NCI-H345 (cell line): ENCODE measurements around the gene LILRA5.
"Not testable (repeated sequence)": the region's sequence is repeated elsewhere in the genome, so short reads cannot be mapped to it uniquely, and the experiment has no call there.

ENCODE experiments used
- DNase-seq: peaks from one replicate; lab custom pipeline; 2025; lab: John Stamatoyannopoulos, UW

Gene LILRA5

GRCh38 chr19:54273821-54274220, 39.1 kb downstream of the LILRA5 start:
- no peak for DNase-seq

- not testable (repeated sequence) for DNase-seq
These were observed 40.8 kb downstream of the LILRA5 start for GRCh38 chr19:54272181-54272580.

- not testable (repeated sequence) for DNase-seq
These were observed 41.4 kb downstream of the LILRA5 start for GRCh38 chr19:54271587-54271986.

GRCh38 chr19:54271106-54271505, 41.9 kb downstream of the LILRA5 start:
- DNase-seq = no peak

DNA sequence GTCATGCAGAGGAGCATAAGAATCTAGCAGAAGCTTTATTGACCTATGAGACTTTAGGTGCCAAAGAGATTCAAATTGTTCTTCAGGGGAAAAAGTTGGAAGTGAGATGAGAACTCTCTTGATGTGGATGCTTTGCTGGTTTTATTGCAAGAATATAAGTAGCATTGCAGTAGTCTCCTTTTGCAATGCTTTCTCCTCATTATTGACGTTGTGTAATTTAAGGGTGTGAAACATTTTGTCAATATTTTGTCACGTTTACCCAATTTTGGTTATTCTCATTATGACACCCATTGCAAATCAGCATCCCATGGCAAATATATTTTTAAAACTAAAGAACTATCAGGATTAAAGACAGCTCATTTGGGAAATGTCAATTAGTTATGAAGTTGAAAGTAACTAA, 44.0 kb downstream of the LILRA5 start:
- no peak for DNase-seq

DNA sequence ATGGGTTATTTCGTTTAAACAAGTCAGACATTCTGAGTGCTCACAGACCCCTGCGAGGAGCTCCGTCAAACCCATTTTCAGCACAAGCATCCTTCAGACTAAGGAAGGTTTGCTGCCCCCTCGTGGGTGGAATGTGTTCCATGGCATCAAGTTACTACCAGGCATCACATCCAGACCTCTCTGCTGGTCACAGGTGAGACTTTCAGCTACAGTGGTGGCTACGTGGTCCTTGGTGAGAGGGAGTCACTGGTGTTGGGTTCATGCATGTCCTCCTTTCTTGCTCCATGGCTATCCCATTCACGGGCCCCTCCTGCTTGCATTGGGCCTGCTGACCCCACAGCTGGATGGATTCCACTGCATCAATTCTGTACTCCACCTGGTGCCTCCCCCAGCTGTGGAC, 46.8 kb downstream of the LILRA5 start:
- peak; percentile 10 for DNase-seq

GRCh38 chr19:54262470-54262869, 50.5 kb downstream of the LILRA5 start:
- DNase-seq = no peak

DNA sequence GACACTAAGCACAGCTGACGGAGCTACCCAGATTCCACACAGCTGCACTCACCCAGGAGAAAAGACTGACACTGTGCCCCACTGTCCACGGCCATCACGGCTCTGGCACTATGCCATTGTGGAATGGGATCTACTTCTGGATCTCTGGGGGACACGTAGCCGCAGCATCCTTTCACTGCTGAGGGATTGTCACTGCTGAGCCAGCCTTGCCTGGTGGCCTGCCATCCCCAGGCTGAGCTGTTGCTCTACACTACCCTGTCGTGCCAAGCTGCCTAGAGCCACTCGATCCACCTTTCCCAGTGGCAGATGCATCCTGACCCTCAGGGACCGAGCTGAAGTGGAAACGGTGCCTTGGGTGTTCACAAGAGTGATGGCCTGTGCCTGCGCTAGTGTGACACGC, 50.9 kb downstream of the LILRA5 start:
- DNase-seq = no peak

DNA sequence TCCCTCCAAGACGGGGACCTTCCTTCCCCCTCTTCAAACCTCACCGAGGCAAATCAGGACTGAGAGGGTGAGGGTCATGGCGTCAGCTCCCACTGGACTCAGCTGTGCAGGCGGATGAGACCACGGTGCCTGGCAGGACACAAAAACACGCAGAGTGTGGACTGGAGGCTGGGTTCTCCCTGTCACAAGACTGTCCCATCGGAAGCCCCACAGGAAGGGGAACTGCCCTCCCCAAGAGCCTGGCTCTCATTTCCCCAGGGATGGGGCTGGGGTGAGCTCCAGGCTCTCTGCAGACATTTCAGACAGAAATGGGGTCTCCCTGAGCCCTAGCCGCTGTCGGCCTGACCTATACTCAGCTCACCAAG, 55.9 kb downstream of the LILRA5 start, which contains the start of gene LILRB5:
Gene LILRB5 (minus strand): TSS at position 158 of the 365 bp plus-strand sequence. CDS start 80 bp downstream, at position 78.
- no peak for DNase-seq
